ENCODE measurements around the gene RBM4B.
A peak's percentile ranks its signal among the peaks of the same experiment; 100 is the strongest.

RBM4B gene

DNA sequence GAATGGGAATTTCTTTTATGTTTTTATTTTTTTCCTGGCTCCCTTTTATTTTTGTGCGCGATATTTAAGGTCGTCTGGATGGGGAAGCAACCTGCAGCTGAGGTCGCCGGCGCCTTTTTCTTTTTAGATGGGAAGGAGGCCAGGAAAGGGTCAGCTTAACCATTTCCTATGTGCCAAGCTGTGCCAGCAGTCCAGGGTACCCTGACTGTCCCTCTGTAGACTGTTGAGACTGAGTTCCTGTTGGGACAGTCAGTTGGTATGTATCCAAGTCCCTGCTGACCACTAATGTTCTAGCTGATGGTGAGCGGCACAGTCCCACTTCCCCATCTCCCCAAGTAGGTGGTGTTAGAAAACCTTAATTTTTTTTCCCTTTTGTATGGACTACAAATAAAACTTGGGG, 50.8 kb downstream of the RBM4B start:
- DNase-seq (ENCODE audit: low spot score), result no peak
- TF ChIP-seq, protein P1, sequence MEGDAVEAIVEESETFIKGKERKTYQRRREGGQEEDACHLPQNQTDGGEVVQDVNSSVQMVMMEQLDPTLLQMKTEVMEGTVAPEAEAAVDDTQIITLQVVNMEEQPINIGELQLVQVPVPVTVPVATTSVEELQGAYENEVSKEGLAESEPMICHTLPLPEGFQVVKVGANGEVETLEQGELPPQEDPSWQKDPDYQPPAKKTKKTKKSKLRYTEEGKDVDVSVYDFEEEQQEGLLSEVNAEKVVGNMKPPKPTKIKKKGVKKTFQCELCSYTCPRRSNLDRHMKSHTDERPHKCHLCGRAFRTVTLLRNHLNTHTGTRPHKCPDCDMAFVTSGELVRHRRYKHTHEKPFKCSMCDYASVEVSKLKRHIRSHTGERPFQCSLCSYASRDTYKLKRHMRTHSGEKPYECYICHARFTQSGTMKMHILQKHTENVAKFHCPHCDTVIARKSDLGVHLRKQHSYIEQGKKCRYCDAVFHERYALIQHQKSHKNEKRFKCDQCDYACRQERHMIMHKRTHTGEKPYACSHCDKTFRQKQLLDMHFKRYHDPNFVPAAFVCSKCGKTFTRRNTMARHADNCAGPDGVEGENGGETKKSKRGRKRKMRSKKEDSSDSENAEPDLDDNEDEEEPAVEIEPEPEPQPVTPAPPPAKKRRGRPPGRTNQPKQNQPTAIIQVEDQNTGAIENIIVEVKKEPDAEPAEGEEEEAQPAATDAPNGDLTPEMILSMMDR (IDR thresholded peaks at IDR 0.05; ENCODE audit: extremely low read depth, missing control alignments), result no peak

DNA sequence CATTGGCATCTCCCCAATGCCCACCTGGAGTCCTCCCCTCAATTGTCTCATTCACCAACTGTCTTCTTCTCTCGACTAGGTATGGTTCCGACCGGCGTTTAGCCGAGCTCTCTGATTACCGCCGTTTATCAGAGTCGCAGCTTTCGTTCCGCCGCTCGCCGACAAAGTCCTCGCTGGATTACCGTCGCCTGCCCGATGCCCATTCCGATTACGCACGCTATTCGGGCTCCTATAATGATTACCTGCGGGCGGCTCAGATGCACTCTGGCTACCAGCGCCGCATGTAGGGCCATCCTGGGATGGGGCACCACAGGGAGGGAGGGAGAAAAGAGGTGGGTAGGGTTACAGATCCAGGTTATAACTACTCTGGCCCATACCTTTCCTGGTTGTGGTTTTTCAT, 51.3 kb downstream of the RBM4B start:
- TF ChIP-seq, protein P1 (IDR thresholded peaks at IDR 0.05; ENCODE audit: extremely low read depth, missing control alignments), result no peak

DNA sequence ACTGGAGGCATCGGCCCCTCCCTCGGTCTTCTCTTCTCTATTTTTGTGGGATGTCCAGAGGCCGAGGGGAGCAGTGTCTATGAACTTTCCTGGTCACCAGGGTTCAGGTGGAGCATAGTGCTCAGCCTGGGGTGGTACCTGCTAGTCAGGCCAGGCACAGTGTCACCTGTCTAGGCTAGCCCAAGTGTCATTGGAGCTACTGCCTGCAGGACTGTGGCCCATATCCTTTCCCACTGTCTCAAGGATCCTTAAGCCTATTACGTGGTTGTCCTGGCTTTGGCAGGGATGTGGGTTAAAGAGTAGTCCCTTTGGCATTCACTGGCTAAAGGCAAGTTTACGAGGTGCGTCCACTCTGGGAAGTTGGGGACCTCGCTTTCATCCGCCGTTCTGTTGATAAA, 51.9 kb downstream of the RBM4B start:
- no peak for DNase-seq (ENCODE audit: low spot score)
- TF ChIP-seq, protein P1 (IDR thresholded peaks at IDR 0.05; ENCODE audit: extremely low read depth, missing control alignments), result no peak

More for the DNA sequence above, 51.3 kb downstream of the RBM4B start:
- no peak for DNase-seq (ENCODE audit: low spot score)

DNA sequence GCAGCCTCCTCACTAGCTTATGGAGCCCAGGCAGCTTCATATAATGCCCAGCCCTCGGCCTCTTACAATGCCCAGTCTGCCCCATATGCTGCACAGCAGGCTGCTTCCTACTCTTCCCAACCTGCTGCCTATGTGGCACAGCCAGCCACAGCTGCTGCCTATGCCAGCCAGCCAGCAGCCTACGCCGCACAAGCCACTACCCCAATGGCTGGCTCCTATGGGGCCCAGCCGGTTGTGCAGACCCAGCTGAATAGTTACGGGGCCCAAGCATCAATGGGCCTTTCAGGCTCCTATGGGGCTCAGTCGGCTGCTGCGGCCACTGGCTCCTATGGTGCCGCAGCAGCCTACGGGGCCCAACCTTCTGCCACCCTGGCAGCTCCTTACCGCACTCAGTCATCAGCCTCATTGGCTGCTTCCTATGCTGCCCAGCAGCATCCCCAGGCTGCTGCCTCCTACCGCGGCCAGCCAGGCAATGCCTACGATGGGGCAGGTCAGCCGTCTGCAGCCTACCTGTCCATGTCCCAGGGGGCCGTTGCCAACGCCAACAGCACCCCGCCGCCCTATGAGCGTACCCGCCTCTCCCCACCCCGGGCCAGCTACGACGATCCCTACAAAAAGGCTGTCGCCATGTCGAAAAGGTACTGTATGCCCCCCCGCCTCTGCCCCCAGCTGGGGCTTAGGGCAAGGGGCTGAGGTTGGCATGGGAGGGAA, 52.5 kb downstream of the RBM4B start:
- TF ChIP-seq, protein P1 (IDR thresholded peaks at IDR 0.05; ENCODE audit: extremely low read depth, missing control alignments), result no peak
- DNase-seq (ENCODE audit: low spot score), result no peak

DNA sequence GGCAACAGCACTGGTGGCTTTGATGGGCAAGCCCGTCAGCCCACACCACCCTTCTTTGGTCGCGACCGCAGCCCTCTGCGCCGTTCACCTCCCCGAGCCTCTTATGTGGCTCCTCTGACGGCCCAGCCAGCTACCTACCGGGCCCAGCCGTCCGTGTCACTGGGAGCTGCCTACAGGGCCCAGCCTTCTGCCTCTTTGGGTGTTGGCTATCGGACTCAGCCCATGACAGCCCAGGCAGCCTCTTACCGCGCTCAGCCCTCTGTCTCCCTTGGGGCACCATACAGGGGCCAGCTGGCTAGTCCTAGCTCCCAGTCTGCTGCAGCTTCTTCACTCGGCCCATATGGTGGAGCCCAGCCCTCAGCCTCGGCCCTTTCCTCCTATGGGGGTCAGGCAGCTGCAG, 53.2 kb downstream of the RBM4B start:
- TF ChIP-seq, protein P1 (IDR thresholded peaks at IDR 0.05; ENCODE audit: extremely low read depth, missing control alignments), result no peak
- no peak for DNase-seq (ENCODE audit: low spot score)

DNA sequence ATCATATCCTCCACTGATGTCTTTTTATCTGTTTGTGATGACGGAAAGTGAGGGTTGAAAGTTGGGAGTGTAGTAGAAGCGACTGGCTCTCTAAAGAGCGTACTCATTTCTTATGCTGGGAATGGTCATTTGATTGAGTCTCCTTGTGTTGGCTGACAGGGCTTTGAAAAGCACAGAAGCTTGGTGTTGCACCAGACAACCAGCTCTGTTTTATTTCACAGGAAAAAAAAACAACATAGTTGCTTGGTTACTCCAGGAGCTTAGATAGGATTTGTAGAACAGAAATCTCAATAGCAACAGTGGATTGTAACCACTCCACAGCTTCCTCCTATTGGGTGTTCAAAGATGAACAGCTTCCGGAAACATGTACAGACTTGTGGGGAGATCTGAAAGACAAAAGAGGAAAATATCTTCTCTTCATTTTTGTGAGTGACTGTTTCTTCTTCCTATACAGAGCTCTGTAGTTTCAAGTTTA, 58.6 kb downstream of the RBM4B start:
- TF ChIP-seq, protein P1 (IDR thresholded peaks at IDR 0.05; ENCODE audit: extremely low read depth, missing control alignments), result no peak
- peak; percentile 58 for DNase-seq (ENCODE audit: low spot score)

DNA sequence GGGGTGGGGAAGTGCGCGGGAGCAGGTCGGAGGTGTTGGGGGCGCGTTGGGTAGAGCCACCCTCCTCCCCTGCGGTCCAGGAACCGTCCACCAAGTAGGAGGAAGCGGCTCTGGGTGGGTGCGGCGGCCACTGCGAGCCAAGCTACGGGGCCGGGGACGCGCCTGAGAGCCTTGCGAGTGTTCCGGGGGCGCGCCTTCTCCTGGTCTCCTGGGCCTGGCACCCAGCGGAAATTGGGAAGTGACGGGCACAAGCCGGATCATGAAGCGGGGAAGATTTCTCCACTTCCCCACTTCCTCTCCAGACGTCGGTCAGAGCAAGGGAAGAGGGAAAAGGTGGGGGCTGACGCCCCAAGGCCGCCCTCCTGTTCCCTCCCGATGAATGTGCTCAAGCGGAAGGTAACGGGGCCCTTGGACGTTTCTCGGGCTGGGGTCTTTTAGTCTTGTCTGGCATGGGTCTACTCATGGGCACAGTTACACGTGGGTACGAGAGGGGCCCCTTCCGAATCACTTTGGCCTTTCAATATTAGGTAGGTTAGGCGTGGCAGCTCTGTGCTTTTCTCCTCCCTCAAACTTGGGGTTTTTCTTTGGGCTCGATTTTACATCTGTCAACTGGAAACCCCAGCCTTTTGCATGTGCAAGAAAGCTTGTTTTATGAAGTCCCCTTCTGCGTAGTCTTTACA, 60.4 kb downstream of the RBM4B start:
- DNase-seq (ENCODE audit: low spot score), result no peak
- TF ChIP-seq, protein P1 (IDR thresholded peaks at IDR 0.05; ENCODE audit: extremely low read depth, missing control alignments), result no peak
